HG02840 (cell line): Measurements from ENCODE around the gene PAM.
"Not testable (repeated sequence)": the region's sequence is repeated elsewhere in the genome, so short reads cannot be mapped to it uniquely, and the experiment has no call there.

Experiments used
- ATAC-seq: cut with Tn5 transposase; IDR thresholded peaks from one replicate; pipeline ENCODE4 v1.9.1; 2021; ENCODE audit warnings: mild to moderate bottlenecking, moderate library complexity, moderate number of reproducible peaks; ENCODE audit not compliant: unreplicated experiment, low FRiP score

Gene PAM

GRCh38 chr5:102775756-102776155 is 20.7 kb downstream of the PAM start:
- ATAC-seq, result not testable (repeated sequence)

- no peak for ATAC-seq
Measured at GRCh38 chr5:102777099-102777498, 22.0 kb downstream of the PAM start.

GRCh38 chr5:102778478-102778877 is 23.4 kb downstream of the PAM start:
- ATAC-seq, result no peak

- no peak for ATAC-seq
Measured at GRCh38 chr5:102781359-102781758, 26.3 kb downstream of the PAM start.

GRCh38 chr5:102781786-102782185 is 26.7 kb downstream of the PAM start:
- ATAC-seq, result no peak

GRCh38 chr5:102782217-102782872 is 27.2 kb downstream of the PAM start:
- ATAC-seq, result no peak

GRCh38 chr5:102787134-102787533 is 32.0 kb downstream of the PAM start:
- no peak for ATAC-seq

GRCh38 chr5:102788788-102789187 is 33.7 kb downstream of the PAM start:
- ATAC-seq, result no peak

GRCh38 chr5:102789469-102789868 is 34.4 kb downstream of the PAM start:
- no peak for ATAC-seq

- ATAC-seq, result no peak
Measured at GRCh38 chr5:102790748-102791147, 35.6 kb downstream of the PAM start.

GRCh38 chr5:102792705-102793104 is 37.6 kb downstream of the PAM start:
- ATAC-seq, result no peak

GRCh38 chr5:102794047-102794446 is 38.9 kb downstream of the PAM start:
- no peak for ATAC-seq

GRCh38 chr5:102794677-102795331 is 39.7 kb downstream of the PAM start:
- no peak for ATAC-seq

GRCh38 chr5:102795526-102795925 is 40.4 kb downstream of the PAM start:
- ATAC-seq, result no peak

GRCh38 chr5:102796009-102796408 is 40.9 kb downstream of the PAM start:
- no peak for ATAC-seq

GRCh38 chr5:102796498-102796897 is 41.4 kb downstream of the PAM start:
- no peak for ATAC-seq

GRCh38 chr5:102797322-102797884 is 42.3 kb downstream of the PAM start:
- ATAC-seq, result no peak

- no peak for ATAC-seq
Measured at GRCh38 chr5:102798104-102798785, 43.1 kb downstream of the PAM start.

GRCh38 chr5:102799017-102799416 is 43.9 kb downstream of the PAM start:
- no peak for ATAC-seq

GRCh38 chr5:102800427-102800826 is 45.3 kb downstream of the PAM start:
- no peak for ATAC-seq

- no peak for ATAC-seq
Measured at GRCh38 chr5:102801371-102801770, 46.3 kb downstream of the PAM start.
